Stimulated activated CD4-positive, alpha-beta T cell treated with anti-CD3 and anti-CD28 coated beads, Interleukin-12 subunit alpha, Interleukin-12 subunit beta, amount 100 ng/mL, for 24 hours (primary cell): Measurements from ENCODE around the gene STMN3.
"Not testable (repeated sequence)": the region's sequence is repeated elsewhere in the genome, so short reads cannot be mapped to it uniquely, and the experiment has no call there.

Experiments
- DNase-seq, 2 experiments: peaks; one replicate each; pipeline ENCODE4 v3.0.0-alpha.2; 2020; ENCODE audit warnings: low read depth in 2 of 2

Gene STMN3

GRCh38 chr20:63678667-63679465 is 25.6 kb upstream of the STMN3 start:
- no peak for DNase-seq

GRCh38 chr20:63678071-63678470 is 24.8 kb upstream of the STMN3 start:
- no peak for DNase-seq

GRCh38 chr20:63675681-63676368 is 22.6 kb upstream of the STMN3 start:
- no peak for DNase-seq

GRCh38 chr20:63673951-63674350 is 20.7 kb upstream of the STMN3 start:
- no peak for DNase-seq

GRCh38 chr20:63672666-63673065 is 19.4 kb upstream of the STMN3 start:
- DNase-seq: no peak

GRCh38 chr20:63671695-63672094 is 18.5 kb upstream of the STMN3 start:
- not testable (repeated sequence) for DNase-seq

- DNase-seq: no peak
Observed at GRCh38 chr20:63668351-63668750, 15.1 kb upstream of the STMN3 start.

- DNase-seq: no peak
Observed at GRCh38 chr20:63667858-63668257, 14.6 kb upstream of the STMN3 start.

- DNase-seq: no peak
Observed at GRCh38 chr20:63665708-63666107, 12.5 kb upstream of the STMN3 start.

- DNase-seq: no peak
Observed at GRCh38 chr20:63664861-63665594, 11.8 kb upstream of the STMN3 start.

- DNase-seq: no peak
Observed at GRCh38 chr20:63664143-63664851, 11.1 kb upstream of the STMN3 start.

- DNase-seq: no peak
Observed at GRCh38 chr20:63663332-63664066, 10.3 kb upstream of the STMN3 start.

- DNase-seq: no peak
Observed at GRCh38 chr20:63662813-63663189, 9.6 kb upstream of the STMN3 start.

GRCh38 chr20:63661959-63662812 is 9.0 kb upstream of the STMN3 start:
- no peak for DNase-seq

GRCh38 chr20:63661108-63661507 is 7.9 kb upstream of the STMN3 start:
- DNase-seq: no peak

GRCh38 chr20:63660622-63661021 is 7.4 kb upstream of the STMN3 start:
- DNase-seq: no peak

- not testable (repeated sequence) for DNase-seq
Observed at GRCh38 chr20:63660174-63660573, 7.0 kb upstream of the STMN3 start.

- DNase-seq: no peak
Observed at GRCh38 chr20:63659370-63659769, 6.1 kb upstream of the STMN3 start.

GRCh38 chr20:63658749-63659187 is 5.5 kb upstream of the STMN3 start:
- DNase-seq: no peak
